ENCODE measurements around the gene SPAG16. TPM values are rescaled to one million over a fixed set of nuclear protein-coding genes. Genes with fewer than 3 reads are reported as not detected.

Gene SPAG16
- total and polyA plus RNA-seq, 2 donors (not counting 1 experiment from before 2014, with no cell fraction given) = 3.4 to 8.6 TPM

DNA sequence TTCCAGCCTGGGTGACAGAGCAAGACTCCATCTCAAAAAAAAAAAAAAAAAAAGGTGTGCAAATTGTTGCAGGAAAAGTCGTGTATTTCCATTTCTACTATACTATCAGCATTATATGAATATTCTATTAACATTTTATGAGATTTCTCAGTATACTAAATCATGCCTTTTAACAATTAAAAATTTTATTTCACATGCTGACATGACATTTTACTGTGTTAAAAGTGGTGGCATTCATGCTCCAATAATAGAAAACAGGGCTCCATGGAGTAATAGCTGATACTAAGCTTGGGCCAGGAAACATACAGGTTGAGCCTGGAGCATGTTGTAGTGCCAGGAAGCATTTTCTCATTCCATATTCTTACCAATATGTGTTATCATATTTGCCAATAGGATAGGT lies 141.4 kb downstream of the SPAG16 start:
- Mint-ChIP-seq H3K9me3 (ENCODE audit: insufficient read depth) (peaks cover 10% of the 10 kb centered on the region), H3K27ac (no peak overlapping the region), H3K4me1 (no peaks in the 10 kb centered on the region), H3K4me3 (no peak overlapping the region), H3K27me3 (peaks cover 4% of the 10 kb centered on the region)
- Histone ChIP-seq H3K27me3 (replicated peaks in 1 of 4; ENCODE audit: control extremely low read depth in 1 of 4, control insufficient read depth in 3 of 4, insufficient read depth in 4 of 4, low read length in 3 of 4) (no peaks in the 10 kb centered on the region), H3K79me2 (ENCODE audit: control insufficient read depth, insufficient read depth, low read length) (no peaks in the 10 kb centered on the region), H3K9me3 (ENCODE audit: control extremely low read depth in 1 of 3, control insufficient read depth in 2 of 3, insufficient read depth in 1 of 3, low read length in 2 of 3) (peaks cover 0 to 14% (median 2%) of the 10 kb centered on the region in 3 donors), H3K4me1 (ENCODE audit: control insufficient read depth in 2 of 2, insufficient read depth in 2 of 2, low read length in 2 of 2) (no peaks in the 10 kb centered on the region), H3K9ac (ENCODE audit: low read length) (no peak overlapping the region), H2AFZ (ENCODE audit: insufficient read depth, low read depth, low read length, poor library complexity, severe bottlenecking) (no peak overlapping the region), H3K4me2 (replicated peaks; ENCODE audit: low read depth, low read length, poor library complexity, severe bottlenecking) (no peak overlapping the region), H3K4me3 (ENCODE audit: control extremely low read depth in 1 of 5, extremely low read depth in 1 of 5, insufficient read depth in 1 of 5, low read depth in 2 of 5, low read length in 4 of 5) (no peak overlapping the region), H3K27ac (ENCODE audit: low read length in 2 of 2) (no peak overlapping the region), H4K20me1 (ENCODE audit: control insufficient read depth, insufficient read depth, low read length, poor library complexity, severe bottlenecking) (no peaks in the 10 kb centered on the region), H3K36me3 (replicated peaks in 1 of 2; ENCODE audit: control extremely low read depth in 1 of 2, control insufficient read depth in 1 of 2, extremely low read depth in 1 of 2, insufficient read depth in 2 of 2, low read length in 1 of 2) (no peaks in the 10 kb centered on the region)
- POLR2A ChIA-PET = interaction anchor here (0.8 kb wide), 1 partner anchor 53 kb away, joined by 6 read pairs; no protein-coding TSS in a partner anchor
- ATAC-seq (ENCODE audit: low read depth) = no peak
- no peak for TF ChIP-seq EZH2 (IDR thresholded peaks at IDR 0.05; ENCODE audit: borderline replicate concordance, insufficient read depth, low read depth, low read length, poor library complexity, severe bottlenecking)
- TF ChIP-seq, protein P1, sequence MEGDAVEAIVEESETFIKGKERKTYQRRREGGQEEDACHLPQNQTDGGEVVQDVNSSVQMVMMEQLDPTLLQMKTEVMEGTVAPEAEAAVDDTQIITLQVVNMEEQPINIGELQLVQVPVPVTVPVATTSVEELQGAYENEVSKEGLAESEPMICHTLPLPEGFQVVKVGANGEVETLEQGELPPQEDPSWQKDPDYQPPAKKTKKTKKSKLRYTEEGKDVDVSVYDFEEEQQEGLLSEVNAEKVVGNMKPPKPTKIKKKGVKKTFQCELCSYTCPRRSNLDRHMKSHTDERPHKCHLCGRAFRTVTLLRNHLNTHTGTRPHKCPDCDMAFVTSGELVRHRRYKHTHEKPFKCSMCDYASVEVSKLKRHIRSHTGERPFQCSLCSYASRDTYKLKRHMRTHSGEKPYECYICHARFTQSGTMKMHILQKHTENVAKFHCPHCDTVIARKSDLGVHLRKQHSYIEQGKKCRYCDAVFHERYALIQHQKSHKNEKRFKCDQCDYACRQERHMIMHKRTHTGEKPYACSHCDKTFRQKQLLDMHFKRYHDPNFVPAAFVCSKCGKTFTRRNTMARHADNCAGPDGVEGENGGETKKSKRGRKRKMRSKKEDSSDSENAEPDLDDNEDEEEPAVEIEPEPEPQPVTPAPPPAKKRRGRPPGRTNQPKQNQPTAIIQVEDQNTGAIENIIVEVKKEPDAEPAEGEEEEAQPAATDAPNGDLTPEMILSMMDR (IDR thresholded peaks at IDR 0.05) = no peak
- intact Hi-C loops (cut with micrococcal nuclease) = no loop called here
- CTCF ChIA-PET = no interaction called here
- WGBS (ENCODE audit: insufficient coverage) = no CpG with 5 or more reads among the region's 1 CpG
- DNase-seq = no peak

DNA sequence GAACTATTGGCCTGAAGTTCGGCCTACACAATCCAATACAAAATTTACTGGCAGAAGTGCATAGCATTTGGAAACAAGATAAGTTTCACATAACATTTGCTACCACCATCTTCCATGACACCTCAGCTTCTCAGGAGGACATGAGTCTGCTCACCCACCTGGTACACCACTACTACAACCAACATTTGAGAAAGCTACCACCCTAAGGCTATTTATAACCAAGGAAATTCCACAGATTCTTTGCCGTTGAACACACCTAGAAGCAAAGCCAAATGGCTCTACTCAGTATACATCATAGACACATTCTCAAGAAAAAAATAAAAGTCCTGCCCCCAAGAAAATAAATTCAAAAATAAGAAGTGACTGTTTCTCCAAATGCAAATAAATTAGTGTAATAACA lies 145.3 kb downstream of the SPAG16 start:
- ChIA-PET CTCF (no interaction called here), POLR2A (no interaction called here)
- TF ChIP-seq, protein P1 (IDR thresholded peaks at IDR 0.05) = no peak
- TF ChIP-seq EZH2 (IDR thresholded peaks at IDR 0.05; ENCODE audit: borderline replicate concordance, insufficient read depth, low read depth, low read length, poor library complexity, severe bottlenecking) = no peak
- no peaks in the 10 kb centered on the region for H3K36me3 ChIP-seq (replicated peaks in 1 of 2; ENCODE audit: control extremely low read depth in 1 of 2, control insufficient read depth in 1 of 2, extremely low read depth in 1 of 2, insufficient read depth in 2 of 2, low read length in 1 of 2)
- Mint-ChIP-seq H3K27me3 (no peaks in the 10 kb centered on the region), H3K4me1 (no peaks in the 10 kb centered on the region), H3K4me3 (no peak overlapping the region), H3K9me3 (ENCODE audit: insufficient read depth) (peaks cover 14% of the 10 kb centered on the region), H3K27ac (no peak overlapping the region)
- ATAC-seq (ENCODE audit: low read depth) = no peak
- 79% methylated on average over 2 of the region's 2 CpGs for WGBS (ENCODE audit: insufficient coverage)
- H3K9me3 ChIP-seq (ENCODE audit: control extremely low read depth in 1 of 3, control insufficient read depth in 2 of 3, insufficient read depth in 1 of 3, low read length in 2 of 3) = peaks cover 0 to 10% (median 3%) of the 10 kb centered on the region in 3 donors
- no peaks in the 10 kb centered on the region for H4K20me1 ChIP-seq (ENCODE audit: control insufficient read depth, insufficient read depth, low read length, poor library complexity, severe bottlenecking)
- H3K27ac ChIP-seq (ENCODE audit: low read length in 2 of 2) = no peak overlapping the region
- no peak for DNase-seq
- H3K9ac ChIP-seq (ENCODE audit: low read length) = no peak overlapping the region
- no peaks in the 10 kb centered on the region for H3K79me2 ChIP-seq (ENCODE audit: control insufficient read depth, insufficient read depth, low read length)
- no peak overlapping the region for H2AFZ ChIP-seq (ENCODE audit: insufficient read depth, low read depth, low read length, poor library complexity, severe bottlenecking)
- intact Hi-C loops (cut with micrococcal nuclease) = no loop called here
- H3K4me2 ChIP-seq (replicated peaks; ENCODE audit: low read depth, low read length, poor library complexity, severe bottlenecking) = no peak overlapping the region
- H3K4me1 ChIP-seq (ENCODE audit: control insufficient read depth in 2 of 2, insufficient read depth in 2 of 2, low read length in 2 of 2) = no peaks in the 10 kb centered on the region
- no peaks in the 10 kb centered on the region for H3K27me3 ChIP-seq (replicated peaks in 1 of 4; ENCODE audit: control extremely low read depth in 1 of 4, control insufficient read depth in 3 of 4, insufficient read depth in 4 of 4, low read length in 3 of 4)
- H3K4me3 ChIP-seq (ENCODE audit: control extremely low read depth in 1 of 5, extremely low read depth in 1 of 5, insufficient read depth in 1 of 5, low read depth in 2 of 5, low read length in 4 of 5) = no peak overlapping the region

Measured in B cell (primary cell).